Rectal smooth muscle tissue (tissue), 1 donor: ENCODE results near the gene STUM.

Experiments
- H3K27ac ChIP-seq: one replicate; pipeline ENCODE4 v1.7.0; 2013; ENCODE audit warnings: low read depth, low read length, inconsistent platforms
- H3K27me3 ChIP-seq: one replicate; pipeline ENCODE4 v1.7.0; 2013; ENCODE audit warnings: low read length; ENCODE audit not compliant: control insufficient read depth, insufficient read depth
- H3K36me3 ChIP-seq: one replicate; pipeline ENCODE4 v1.7.0; 2013; ENCODE audit warnings: low read length; ENCODE audit not compliant: control insufficient read depth, insufficient read depth
- H3K4me1 ChIP-seq: one replicate; pipeline ENCODE4 v1.7.0; 2013; ENCODE audit warnings: low read length; ENCODE audit not compliant: control insufficient read depth, insufficient read depth
- H3K4me3 ChIP-seq: one replicate; pipeline ENCODE4 v1.7.0; 2013; ENCODE audit warnings: low read length
- H3K9ac ChIP-seq: one replicate; pipeline ENCODE4 v1.7.0; 2013; ENCODE audit warnings: low read length

The STUM gene

GRCh38 chr1:226629896-226630550 lies 81.5 kb downstream of the STUM start:
- Histone ChIP-seq H3K27ac (no peak overlapping the region), H3K4me3 (no peak overlapping the region), H3K9ac (no peak overlapping the region), H3K27me3 (no peaks in the 10 kb centered on the region), H3K36me3 (no peaks in the 10 kb centered on the region), H3K4me1 (peaks cover 36% of the 10 kb centered on the region)

- no peaks in the 10 kb centered on the region for H3K36me3 ChIP-seq
- no peaks in the 10 kb centered on the region for H3K27me3 ChIP-seq
- peak overlapping the region; percentile 80 for H3K27ac ChIP-seq
- no peak overlapping the region for H3K4me3 ChIP-seq
- no peak overlapping the region for H3K9ac ChIP-seq
- H3K4me1 ChIP-seq = peaks cover 36% of the 10 kb centered on the region
Measured at GRCh38 chr1:226630592-226630991, 82.0 kb downstream of the STUM start.

- Histone ChIP-seq H3K4me1 (peaks cover 32% of the 10 kb centered on the region), H3K36me3 (no peaks in the 10 kb centered on the region), H3K27ac (peak overlapping the region; percentile 80), H3K4me3 (no peak overlapping the region), H3K9ac (no peak overlapping the region), H3K27me3 (no peaks in the 10 kb centered on the region)
Measured at GRCh38 chr1:226631229-226632000, 82.9 kb downstream of the STUM start.

- peak overlapping the region; percentile 27 for H3K9ac ChIP-seq
- peaks cover 31% of the 10 kb centered on the region for H3K4me1 ChIP-seq
- H3K36me3 ChIP-seq = no peaks in the 10 kb centered on the region
- H3K27me3 ChIP-seq = no peaks in the 10 kb centered on the region
- H3K27ac ChIP-seq = peak overlapping the region; percentile 80
- no peak overlapping the region for H3K4me3 ChIP-seq
Measured at GRCh38 chr1:226632169-226632879, 83.8 kb downstream of the STUM start.

DNA sequence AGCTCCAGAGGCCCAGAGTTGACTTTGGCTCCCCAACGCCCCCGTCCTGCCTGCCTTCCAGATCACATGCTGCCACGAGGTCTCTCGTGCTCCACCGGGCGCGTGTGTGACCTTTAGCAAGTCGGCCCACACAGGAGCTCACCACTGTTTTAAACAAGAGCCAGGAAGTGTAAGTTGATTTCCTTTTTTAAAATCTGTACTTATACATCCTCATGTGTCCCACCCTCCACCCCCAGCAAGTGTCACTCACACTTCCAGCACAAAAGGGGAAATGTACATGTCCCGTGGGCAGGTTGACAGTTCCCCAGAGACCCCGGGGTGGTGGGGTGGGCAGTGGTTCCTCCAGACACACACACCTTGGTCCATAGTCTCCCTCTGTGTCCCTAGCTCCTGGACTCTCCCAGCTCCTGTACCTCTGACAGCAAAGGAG lies 84.4 kb downstream of the STUM start:
- Histone ChIP-seq H3K27me3 (no peaks in the 10 kb centered on the region), H3K4me3 (no peak overlapping the region), H3K27ac (peak overlapping the region; percentile 80), H3K4me1 (peaks cover 36% of the 10 kb centered on the region), H3K9ac (no peak overlapping the region), H3K36me3 (no peaks in the 10 kb centered on the region)

- Histone ChIP-seq H3K9ac (no peak overlapping the region), H3K27ac (peak overlapping the region; percentile 80), H3K36me3 (peaks cover 1% of the 10 kb centered on the region), H3K4me3 (no peak overlapping the region), H3K27me3 (no peaks in the 10 kb centered on the region), H3K4me1 (peaks cover 38% of the 10 kb centered on the region)
Measured at GRCh38 chr1:226633541-226634165, 85.1 kb downstream of the STUM start.

GRCh38 chr1:226634166-226634588 lies 85.6 kb downstream of the STUM start:
- no peaks in the 10 kb centered on the region for H3K27me3 ChIP-seq
- H3K27ac ChIP-seq = peak overlapping the region; percentile 80
- no peak overlapping the region for H3K4me3 ChIP-seq
- H3K9ac ChIP-seq = no peak overlapping the region
- peaks cover 3% of the 10 kb centered on the region for H3K36me3 ChIP-seq
- peaks cover 38% of the 10 kb centered on the region for H3K4me1 ChIP-seq

DNA sequence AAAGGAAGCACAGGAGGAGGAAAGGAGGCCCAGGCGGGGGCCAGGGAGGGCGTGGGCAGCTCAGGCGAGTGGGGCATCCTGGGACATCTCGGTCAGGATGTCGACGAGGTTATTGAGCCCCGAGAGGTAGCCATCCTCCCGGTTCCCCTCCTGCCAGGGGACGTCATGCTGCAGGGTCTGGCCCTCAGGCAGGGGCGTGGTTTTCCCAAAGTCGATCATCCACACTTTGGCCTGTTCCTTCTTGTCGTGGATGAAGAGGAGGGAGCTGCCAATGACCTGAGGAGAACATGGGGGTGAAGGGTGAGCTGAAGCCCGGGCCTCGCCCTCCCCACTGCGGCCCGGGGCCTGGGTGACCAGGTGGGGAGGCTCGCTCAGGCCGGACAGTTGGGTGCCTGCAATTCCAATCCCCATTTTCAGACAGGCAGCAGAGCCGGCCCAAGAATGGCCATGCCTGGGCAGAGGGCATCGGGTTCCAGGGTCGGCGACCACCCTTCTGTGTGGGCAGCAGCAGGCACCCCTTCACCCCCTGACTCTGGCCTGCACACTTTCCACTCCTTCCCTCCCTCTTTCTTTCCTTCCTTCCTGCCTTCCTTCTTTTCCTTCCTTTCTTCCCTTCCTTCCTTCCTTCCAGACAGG lies 86.2 kb downstream of the STUM start:
- Histone ChIP-seq H3K36me3 (peaks cover 4% of the 10 kb centered on the region), H3K9ac (no peak overlapping the region), H3K4me3 (no peak overlapping the region), H3K27me3 (no peaks in the 10 kb centered on the region), H3K27ac (peak overlapping the region; percentile 38), H3K4me1 (peaks cover 38% of the 10 kb centered on the region)

- peaks cover 7% of the 10 kb centered on the region for H3K36me3 ChIP-seq
- no peak overlapping the region for H3K9ac ChIP-seq
- peaks cover 41% of the 10 kb centered on the region for H3K4me1 ChIP-seq
- no peak overlapping the region for H3K27ac ChIP-seq
- no peaks in the 10 kb centered on the region for H3K27me3 ChIP-seq
- H3K4me3 ChIP-seq = no peak overlapping the region
Measured at GRCh38 chr1:226635456-226635941, 86.9 kb downstream of the STUM start.

DNA sequence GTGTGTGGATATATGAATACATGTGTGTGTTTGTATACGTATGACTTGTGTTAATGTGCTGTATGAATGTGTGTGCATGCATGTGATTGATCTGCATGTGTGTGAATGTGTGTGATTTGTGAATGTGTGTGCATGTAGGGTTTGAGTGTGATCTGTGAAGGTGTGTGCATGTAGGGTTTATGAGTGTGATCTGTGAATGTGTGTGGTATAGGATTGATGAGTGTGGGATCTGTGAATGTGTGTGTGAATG lies 88.2 kb downstream of the STUM start:
- Histone ChIP-seq H3K27ac (no peak overlapping the region), H3K4me3 (no peak overlapping the region), H3K36me3 (peaks cover 10% of the 10 kb centered on the region), H3K4me1 (peaks cover 43% of the 10 kb centered on the region), H3K9ac (no peak overlapping the region), H3K27me3 (no peaks in the 10 kb centered on the region)

GRCh38 chr1:226637147-226637935 lies 88.8 kb downstream of the STUM start:
- Histone ChIP-seq H3K9ac (no peak overlapping the region), H3K4me1 (peaks cover 39% of the 10 kb centered on the region), H3K36me3 (peaks cover 10% of the 10 kb centered on the region), H3K4me3 (no peak overlapping the region), H3K27me3 (no peaks in the 10 kb centered on the region), H3K27ac (peak overlapping the region; percentile 73)
